HG03575 (cell line): ENCODE measurements around the gene RNF130.
"Not testable (repeated sequence)": the region's sequence is repeated elsewhere in the genome, so short reads cannot be mapped to it uniquely, and the experiment has no call there.

ENCODE experiments used
- ATAC-seq: cut with Tn5 transposase; IDR thresholded peaks from one replicate; pipeline ENCODE4 v1.9.1; 2021; ENCODE audit not compliant: unreplicated experiment, insufficient number of reproducible peaks, low FRiP score; ENCODE audit errors: extremely low read depth

RNF130 gene

GRCh38 chr5:180001136-180001535, 70.4 kb downstream of the RNF130 start:
- no peak for ATAC-seq

GRCh38 chr5:179998485-179998884, 73.1 kb downstream of the RNF130 start:
- ATAC-seq = no peak

DNA sequence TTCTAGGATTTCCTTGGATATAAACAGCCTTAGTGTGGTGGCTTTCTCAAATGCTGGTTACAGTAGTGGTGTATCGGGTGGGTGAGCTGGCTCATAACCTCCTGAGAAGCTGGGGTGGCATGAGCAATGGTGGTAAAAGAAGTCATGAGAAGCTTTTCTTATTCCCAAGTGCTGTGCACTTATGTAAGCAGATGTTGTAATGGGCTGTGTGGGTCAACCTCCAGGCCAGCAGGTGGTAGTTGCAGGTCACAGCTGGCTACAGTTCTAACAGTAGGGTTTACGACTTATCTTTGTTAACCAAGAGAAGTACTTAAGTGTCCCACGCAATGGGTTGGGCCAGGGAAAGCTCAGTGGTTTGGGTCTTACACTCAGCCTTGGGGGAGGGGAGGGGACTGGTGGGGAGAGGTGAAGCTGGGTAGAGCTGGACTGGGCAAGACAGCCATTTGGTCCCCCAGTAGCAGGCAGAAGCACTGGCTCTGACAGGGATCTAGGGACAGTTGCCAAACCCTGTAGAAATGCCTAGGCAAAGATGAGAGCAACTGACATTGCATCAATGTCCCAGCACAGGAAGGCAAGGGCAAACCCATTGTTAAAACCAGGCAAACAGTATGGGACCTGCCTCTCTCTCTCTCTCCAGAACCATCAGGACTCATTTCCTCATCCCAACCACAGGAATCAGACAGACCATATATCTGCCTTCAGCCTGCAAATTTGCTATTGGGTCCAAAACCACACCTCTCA, 76.8 kb downstream of the RNF130 start:
- ATAC-seq = no peak

- ATAC-seq = not testable (repeated sequence)
Observed at GRCh38 chr5:179992855-179993254, 78.7 kb downstream of the RNF130 start.

GRCh38 chr5:179991106-179991505, 80.5 kb downstream of the RNF130 start:
- ATAC-seq = no peak

GRCh38 chr5:179990525-179990924, 81.0 kb downstream of the RNF130 start:
- not testable (repeated sequence) for ATAC-seq

- ATAC-seq = no peak
Observed at GRCh38 chr5:179986328-179986727, 85.2 kb downstream of the RNF130 start.

GRCh38 chr5:179981636-179982035, 89.9 kb downstream of the RNF130 start:
- ATAC-seq = no peak

DNA sequence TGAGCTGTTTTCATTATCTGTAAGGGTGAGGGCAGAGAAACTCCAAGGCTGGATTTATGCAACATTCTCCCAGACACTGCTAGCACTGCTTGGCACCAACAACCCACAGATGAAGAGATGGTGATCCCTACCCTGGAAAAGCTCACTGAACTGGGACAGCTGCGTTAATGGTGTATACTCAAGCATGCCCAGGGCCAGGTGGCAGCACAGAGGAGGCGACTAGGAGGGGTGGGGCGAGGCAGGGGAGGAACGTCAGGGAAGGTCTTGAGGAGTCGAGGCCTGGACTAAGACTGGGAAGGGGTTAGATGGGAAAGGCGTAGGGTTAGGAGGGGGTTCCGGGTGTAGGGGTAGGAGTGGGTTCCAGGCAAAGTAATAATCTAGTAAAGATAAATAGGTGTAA, 90.8 kb downstream of the RNF130 start:
- no peak for ATAC-seq

GRCh38 chr5:179978792-179979191, 92.8 kb downstream of the RNF130 start:
- ATAC-seq = no peak

DNA sequence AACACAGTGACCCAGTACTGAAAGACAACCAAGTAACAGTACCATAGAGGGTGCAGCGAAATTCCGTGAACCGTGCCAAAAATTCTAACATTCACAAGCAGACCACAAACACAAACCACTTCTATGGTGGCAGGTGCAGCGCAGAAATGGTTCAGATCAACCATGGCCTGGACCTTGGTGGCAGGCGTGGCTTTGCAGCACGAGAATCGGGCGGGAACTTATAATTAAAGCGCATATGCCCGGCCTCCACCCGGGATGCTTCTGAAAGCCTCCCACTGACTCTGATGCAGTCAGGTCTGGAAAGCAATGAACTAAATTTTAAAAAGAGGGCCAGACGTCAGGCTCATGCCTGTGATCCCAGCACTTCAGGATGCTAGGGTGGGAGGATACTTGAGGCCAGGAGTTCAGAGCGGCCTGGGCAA, 95.8 kb downstream of the RNF130 start:
- ATAC-seq = no peak

DNA sequence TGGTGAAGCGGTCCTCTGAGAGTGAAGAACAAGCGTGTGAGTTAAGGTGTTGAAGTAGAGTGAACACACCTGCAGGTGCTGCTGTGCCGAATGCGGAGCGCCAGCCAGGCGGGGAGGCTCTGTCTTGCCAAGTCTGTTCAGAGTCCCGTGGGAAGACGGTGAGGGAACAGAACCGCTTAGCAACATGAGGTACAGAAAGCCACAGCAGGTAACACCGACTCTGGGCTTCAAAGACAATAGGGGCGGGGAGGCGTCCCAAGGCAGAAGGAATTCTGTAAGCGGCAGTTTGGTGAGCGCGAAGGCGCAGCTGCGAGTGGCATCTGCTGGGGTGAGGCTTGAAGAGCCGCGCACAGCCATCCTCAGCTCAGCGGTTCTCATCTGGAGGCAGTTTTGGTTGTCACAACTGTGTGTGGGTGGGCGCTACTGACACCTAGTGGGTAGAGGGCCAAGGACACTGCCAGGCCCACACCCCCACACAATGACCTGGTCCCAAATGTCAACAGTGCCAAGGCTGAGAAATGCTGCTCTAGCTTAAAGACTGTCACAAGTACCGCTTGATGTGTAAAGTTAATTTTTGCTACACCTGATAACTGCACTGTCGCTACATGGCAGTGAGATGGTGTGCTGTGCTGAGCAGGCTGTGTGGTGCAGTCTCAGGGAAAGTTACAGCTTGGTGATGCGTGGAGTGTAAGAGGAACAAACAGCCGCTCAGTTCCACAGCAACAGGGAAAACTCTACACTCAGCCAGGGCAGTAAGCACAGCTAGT, 96.4 kb downstream of the RNF130 start:
- ATAC-seq = no peak

- no peak for ATAC-seq
Observed at GRCh38 chr5:179974246-179974945, 97.2 kb downstream of the RNF130 start.

DNA sequence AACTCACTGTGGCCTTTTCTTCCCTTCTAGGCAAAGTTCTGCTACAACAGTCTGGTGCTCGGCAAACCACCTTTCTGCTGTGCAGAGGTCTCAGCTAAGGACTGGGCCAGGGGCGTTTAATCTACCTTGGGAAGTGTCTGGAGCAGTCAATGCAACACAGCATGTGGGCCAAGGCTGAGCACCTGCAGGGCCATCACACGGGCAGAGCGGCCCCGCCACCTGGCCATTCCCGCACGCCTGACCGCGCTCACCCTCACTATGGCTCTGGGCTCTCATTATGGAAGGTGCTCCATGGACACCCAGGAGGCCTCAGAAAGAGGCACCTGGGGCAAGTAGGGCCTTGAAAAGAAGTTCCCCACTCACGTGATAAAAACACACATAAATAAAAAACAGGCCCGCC, 98.2 kb downstream of the RNF130 start:
- no peak for ATAC-seq

DNA sequence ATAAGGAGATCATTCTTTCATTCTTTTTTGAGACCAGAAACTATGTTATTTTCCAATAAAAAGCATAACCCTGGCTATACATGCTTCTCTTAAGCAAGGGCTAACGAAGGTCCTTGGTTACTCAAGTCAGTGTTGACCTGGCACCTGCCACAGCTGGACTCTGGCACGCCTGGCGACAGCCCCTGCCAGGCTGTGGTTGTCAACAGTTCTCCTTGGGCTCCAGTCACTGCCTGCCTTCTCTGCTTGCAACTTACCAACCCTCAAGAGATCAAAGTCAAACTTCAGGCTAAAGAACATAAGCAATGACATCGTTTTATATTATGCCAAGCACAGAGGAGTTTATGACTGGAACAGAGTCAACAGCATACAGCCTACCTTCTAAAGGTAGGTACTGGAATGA, 102.4 kb downstream of the RNF130 start:
- no peak for ATAC-seq

DNA sequence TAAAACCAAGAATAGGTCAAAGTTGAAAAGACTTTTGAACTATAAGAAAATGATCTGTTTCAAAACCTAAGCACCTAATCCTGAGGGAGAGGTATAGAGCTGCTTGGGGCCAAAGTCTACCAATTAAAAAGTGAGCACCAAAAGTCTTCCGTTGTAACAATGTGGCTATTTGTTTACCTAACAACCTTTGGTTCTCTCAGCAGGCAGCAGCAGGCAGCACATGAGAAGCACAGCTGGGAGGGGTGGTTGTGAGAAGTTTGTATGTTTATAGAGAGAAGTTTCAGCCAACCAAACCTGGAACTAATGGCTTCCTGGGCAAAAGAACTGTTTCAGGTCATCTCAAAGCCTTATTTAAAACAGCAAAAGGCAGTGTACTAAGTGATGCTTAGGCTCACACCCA, 104.1 kb downstream of the RNF130 start:
- no peak for ATAC-seq

- no peak for ATAC-seq
Observed at GRCh38 chr5:179964015-179964414, 107.5 kb downstream of the RNF130 start.

- no peak for ATAC-seq
Observed at GRCh38 chr5:179963375-179963774, 108.2 kb downstream of the RNF130 start.

DNA sequence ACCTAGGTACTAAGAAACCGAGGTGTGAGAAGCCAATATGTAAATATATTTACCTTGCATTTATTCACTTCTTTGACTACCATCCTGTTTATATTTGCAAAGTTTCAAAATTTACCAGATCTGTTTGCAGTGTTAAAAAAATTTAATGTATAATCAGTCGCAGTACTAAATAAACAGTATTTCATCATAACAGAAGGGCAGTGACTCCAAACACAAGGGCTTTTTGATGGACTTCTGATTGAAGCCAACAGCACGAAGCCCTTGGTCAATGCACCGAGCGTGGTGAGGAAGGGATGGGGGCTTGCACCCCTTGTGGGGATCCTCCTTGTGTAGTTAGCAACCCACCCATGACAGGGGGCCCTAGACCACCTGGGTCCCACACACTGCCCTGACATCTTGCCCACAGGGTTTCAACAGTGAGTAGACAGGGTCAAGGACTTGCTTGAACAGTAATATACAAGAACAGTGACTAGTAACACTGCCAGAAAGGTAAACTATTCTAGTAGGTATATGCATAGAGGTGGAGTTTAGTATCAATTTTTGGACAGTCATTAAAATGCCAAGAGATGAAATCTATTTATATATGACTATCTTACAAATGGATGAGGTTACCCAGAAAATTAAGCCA, 111.2 kb downstream of the RNF130 start:
- no peak for ATAC-seq
